NB4 (cell line): ENCODE results near the gene C6orf15.
A peak's percentile ranks its signal among the peaks of the same experiment; 100 is the strongest.

Experiments used
- DNase-seq: peaks from one replicate; pipeline ENCODE4 v3.0.0; 2010; ENCODE audit warnings: low read depth
- H3K4me3 ChIP-seq: one replicate; pipeline ENCODE4 v1.5.1; 2011; ENCODE audit warnings: mild to moderate bottlenecking, low read depth, low read length, moderate library complexity
- CTCF ChIP-seq: IDR thresholded peaks from one replicate; pipeline ENCODE4 v1.5.1; 2012; ENCODE audit warnings: low read depth, low read length
- MAX ChIP-seq: IDR thresholded peaks from 2 replicates; pipeline ENCODE4 v1.6.1; 2011; ENCODE audit warnings: low read depth, low read length
- MYC ChIP-seq: IDR thresholded peaks from 2 replicates; pipeline ENCODE4 v1.6.1; 2011; ENCODE audit warnings: low read depth, low read length
- POLR2A ChIP-seq: IDR thresholded peaks from 2 replicates; pipeline ENCODE4 v1.6.1; 2011; ENCODE audit warnings: mild to moderate bottlenecking; ENCODE audit not compliant: insufficient read length; ENCODE audit errors: extremely low read depth

The C6orf15 gene

DNA sequence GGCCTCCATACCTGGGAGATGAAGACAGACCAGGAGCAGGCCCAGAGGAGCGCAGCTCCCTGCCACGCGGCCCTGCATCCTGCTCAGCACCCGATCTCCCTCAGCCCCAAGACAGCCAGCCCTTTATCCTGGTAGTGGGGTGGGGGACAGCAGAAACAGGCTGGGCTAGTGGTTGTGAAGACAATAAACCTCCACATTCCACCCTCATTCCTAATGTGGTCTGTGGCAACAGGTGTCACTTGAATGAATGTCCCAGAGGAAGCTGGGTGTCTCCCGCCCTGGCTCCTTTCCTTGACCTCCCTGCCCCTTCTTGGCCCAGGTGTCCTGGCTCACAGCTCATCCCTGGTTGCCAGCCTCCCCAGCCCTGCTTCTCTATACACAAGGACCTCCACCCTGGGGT, at the start of gene C6orf15:
Gene C6orf15 (minus strand): TSS at position 98 of the 400 bp plus-strand sequence. CDS start 20 bp downstream, at position 78.
- no peak for TF ChIP-seq MYC
- no peak for TF ChIP-seq POLR2A
- TF ChIP-seq CTCF = no peak
- no peak for TF ChIP-seq MAX
- no peak for DNase-seq

GRCh38 chr6:31161216-31162126, 49.1 kb upstream of the C6orf15 start:
- no peak for DNase-seq
- TF ChIP-seq CTCF = no peak
- TF ChIP-seq POLR2A = no peak
- TF ChIP-seq MAX = no peak
- no peak for TF ChIP-seq MYC
- no peak overlapping the region for H3K4me3 ChIP-seq

More for the DNA sequence above, at the start of gene C6orf15:
- H3K4me3 ChIP-seq = no peak within 1 kb of the TSS

GRCh38 chr6:31158863-31159855, 46.8 kb upstream of the C6orf15 start:
- no peak for TF ChIP-seq POLR2A
- no peak for TF ChIP-seq MAX
- TF ChIP-seq CTCF = no peak
- no peak for TF ChIP-seq MYC
- H3K4me3 ChIP-seq = peak overlapping the region; percentile 93
- no peak for DNase-seq

GRCh38 chr6:31158140-31158862, 45.9 kb upstream of the C6orf15 start, which contains the start of gene TCF19:
Gene TCF19, plus strand, starts transcription at chr6:31158589. Its CDS starts 881 bp downstream, at chr6:31159470.
- DNase-seq = peak; percentile 99
- TF ChIP-seq MYC (no peak), MAX (no peak), CTCF (no peak), POLR2A (peak; percentile 28)
- peak within 1 kb of the TSS; percentile 93 for H3K4me3 ChIP-seq
